ENCODE results near the gene ALDH1A1.
"Not testable (repeated sequence)": the region's sequence is repeated elsewhere in the genome, so short reads cannot be mapped to it uniquely, and the experiment has no call there.

Gene ALDH1A1

DNA sequence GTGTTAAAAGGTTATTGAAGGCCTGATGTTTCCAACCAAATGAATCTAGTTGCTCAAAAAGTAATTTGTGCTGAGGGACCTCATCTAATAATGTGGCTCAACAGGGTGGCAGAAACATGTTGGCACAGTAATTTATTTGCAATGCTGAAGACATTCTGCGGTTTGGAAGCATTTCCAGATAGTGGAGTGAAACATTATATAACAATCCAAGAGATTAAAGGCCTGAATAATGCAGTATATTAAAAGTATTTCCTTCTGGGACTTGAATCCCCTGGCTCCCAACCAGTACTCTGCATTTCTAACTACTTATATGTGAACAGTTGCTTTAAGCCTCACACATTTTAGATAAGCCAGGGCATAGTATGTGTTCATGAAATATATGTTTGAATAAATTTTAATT is 25.9 kb upstream of the ALDH1A1 start:
- no peak for DNase-seq

DNA sequence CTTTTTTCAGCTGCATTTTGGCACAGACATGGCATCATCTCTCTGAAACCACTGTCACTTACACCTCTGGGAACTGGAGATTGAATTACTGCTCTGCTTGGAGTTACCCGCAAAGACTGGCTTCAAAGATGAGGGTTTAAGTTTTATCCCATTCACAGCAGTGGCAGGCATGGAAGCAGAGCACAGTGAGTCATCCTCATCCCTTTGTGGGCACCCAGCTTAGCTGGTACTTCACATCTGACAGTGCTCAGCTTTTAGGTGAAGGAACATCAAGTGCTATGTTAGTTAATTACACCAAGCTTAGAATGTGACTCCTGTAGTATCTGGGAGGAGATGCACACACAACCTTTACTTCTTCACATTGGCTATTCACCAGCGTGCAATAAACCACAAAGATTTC is 24.8 kb upstream of the ALDH1A1 start:
- no peak for DNase-seq

DNA sequence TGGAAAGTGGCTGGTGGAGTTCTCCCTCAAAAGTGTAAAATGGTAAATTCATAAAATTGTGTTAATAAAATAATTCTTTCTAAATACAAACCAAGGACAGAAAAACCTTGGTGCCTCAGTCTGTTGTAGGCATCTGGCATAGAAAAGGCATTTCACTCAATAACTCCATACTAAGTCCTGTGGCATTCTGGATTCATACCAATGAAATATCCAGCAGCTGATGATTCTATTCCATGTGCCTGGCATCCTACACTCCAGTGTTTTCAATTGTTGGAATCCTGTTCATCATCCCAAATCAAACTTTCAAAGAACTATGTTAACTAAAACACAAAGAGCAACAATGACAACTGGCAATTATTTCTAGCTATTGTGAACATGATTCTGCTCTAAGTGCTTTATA is 21.6 kb upstream of the ALDH1A1 start:
- DNase-seq: no peak

DNA sequence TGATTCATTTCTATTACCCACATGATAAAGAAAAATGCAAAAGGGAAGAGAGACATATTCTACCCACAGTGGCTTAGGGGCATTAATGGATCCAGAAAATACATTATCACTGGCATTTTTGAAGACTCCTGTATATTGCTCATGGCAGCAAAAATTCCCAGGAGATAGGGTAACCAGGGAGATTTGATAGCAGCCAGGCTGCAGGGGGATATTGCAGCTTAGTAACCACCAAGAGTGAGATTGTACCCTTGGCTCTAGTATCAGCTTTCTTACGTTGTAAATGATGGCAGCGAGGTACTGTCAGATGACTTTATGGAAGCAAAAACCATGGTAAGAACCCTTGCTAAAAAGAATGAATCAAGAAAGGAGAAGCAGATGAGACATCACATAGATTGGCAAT is 19.8 kb upstream of the ALDH1A1 start:
- no peak for DNase-seq

DNA sequence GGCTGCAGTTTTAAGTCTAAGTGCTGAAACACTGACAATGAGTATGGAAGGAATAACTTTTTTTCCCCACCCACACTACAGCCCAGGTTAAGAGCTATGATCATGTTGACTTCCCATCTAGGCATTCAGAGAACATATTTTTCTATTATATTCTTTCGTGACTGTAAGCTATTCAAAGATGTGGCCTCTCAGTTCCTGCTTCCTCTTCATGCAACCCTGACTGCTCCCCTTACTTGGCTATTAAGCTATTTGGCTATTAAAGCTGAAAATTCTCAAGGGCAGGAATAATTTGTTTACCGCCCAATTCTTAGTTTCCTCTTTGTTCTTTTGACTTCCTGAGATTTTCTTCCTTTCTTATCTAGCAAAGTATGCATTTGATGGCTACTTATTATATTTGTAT is 18.6 kb upstream of the ALDH1A1 start:
- no peak for DNase-seq

DNA sequence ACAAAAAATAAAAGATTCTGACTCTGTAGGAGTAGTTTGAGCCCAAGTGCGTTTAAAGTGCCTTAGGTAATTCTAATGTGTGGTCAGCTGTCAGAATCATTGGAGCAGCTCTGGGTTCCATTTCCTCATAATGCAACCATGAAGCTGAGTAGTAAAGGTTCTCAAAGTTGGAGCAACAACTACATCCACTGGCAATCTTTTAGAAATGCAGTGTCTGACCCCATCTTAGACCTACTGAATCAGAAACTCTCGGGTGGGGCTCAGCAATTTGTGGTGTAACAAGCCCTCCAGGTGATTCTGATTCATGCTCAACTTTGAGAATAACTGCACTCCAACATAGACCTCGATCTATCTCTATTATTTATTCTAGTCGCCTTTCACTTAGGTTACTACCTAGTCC is 7.6 kb upstream of the ALDH1A1 start:
- no peak for DNase-seq

DNA sequence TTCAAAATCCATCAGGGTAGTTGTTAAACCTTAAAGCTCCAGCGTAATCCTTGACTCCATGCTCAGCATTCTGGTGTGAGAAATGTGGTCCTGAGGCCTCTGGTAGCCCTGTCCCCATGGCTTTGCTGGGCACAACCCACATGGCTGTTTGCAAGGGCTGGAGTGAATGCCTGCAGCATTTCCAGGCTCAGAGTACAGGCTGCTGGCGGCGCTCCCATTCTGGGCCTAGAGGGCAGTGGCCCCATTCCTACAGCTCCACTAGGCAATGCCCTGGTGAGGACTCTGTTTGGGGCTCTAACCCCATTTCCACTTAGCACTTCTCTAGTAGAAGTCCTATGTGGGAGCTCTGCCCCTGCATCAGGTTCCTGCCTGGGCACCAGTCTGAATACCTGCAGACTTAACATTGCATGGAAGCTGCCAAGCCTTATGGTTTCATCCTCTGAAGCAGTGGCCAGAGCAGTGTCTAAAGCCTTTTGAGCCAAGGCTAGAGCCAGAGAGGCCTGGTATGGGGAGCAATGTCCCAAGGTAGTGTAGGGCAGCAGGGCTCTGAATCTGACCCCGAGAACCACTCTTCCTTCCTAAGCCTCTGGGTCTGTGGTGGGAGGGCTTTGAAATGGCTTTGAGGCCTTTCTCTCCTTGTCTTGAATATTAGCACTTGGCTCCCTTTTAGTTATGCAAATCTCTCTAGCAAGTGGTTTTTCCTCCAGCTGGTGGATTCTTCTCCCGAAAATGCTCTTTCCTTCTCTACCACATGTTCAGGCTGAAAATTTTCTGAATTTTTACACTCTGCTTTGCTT is 5.8 kb upstream of the ALDH1A1 start:
- DNase-seq: no peak

DNA sequence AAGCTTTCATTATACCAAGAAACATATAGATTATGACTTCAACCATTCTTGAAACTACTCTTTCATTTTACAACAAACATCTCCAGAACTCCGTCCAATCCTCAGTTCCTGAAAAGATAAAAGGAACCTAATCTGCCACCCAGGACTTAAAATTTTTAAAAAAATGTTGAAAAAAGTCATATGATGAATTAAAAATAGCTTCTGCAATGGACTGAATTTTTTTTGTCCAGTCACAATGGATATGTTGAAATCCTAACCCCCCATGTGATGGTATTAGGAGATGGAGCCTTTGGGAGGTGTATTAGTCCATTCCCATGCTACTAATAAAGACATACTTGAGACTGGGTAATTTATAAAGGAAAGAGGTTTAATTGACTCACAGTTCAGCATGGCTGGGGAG is 2.7 kb upstream of the ALDH1A1 start:
- no peak for DNase-seq

DNA sequence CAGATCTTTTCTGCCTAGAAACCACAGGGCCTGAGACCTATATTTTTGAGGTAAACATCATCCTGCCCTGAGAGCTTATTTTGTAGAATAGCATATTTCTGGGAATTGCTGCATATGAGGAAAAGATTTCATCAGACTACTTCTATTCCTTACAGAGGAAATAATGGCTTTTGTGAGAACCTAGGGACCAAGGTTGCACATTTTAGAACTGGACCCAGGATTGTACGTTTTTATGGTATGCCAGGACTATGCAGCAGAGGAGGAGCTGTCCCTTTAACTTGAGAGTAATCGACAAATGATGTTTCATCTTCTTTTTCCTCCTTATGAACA is 2.2 kb upstream of the ALDH1A1 start:
- no peak for DNase-seq

DNA sequence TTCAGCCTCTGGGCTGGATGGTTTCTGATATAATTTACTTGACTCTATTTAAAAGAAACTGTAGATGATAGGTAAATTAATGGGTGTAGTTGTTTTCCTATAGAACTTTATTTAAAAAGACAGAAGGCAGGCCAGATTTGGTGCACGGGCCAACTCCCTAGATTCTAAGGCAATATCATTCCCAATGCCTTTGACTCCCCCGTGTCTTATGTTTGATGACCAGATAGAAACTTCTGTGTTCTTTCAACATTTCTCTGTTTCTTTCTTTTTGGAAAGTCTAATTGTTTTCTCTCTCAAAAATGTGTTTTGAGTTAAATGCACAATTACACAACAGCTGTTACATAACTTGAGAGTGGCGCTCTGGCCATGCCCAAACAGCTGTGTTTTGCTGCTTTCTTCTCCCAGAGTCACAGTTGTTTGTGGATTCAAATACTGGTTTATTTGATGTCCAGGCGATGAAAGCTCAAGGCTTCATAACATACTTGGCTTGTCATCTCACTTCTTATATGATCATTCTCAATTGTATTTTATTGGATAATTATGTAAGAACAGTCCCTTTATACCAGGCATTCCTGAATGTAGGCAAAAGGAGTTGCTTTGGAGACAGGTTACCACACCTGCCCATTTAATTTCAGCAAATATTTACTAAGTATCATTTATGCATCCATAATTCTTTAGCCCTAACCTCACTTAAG is 1.7 kb upstream of the ALDH1A1 start:
- DNase-seq: no peak

DNA sequence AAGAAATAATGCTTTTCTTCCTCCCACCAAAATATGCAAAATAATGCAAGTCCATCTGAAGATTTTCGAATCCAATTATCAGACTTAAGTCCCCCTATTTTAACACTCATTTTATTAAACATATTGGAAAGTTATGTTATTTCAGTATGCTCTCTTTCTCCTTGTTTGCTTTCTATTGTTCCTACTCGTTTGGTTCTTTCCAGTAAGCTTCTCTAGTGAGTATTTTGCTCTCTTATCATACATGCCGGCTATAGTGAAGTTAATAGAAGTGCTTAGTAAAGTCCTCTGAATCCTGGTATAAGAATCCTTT is 517 bp downstream of the ALDH1A1 start:
- DNase-seq: no peak

DNA sequence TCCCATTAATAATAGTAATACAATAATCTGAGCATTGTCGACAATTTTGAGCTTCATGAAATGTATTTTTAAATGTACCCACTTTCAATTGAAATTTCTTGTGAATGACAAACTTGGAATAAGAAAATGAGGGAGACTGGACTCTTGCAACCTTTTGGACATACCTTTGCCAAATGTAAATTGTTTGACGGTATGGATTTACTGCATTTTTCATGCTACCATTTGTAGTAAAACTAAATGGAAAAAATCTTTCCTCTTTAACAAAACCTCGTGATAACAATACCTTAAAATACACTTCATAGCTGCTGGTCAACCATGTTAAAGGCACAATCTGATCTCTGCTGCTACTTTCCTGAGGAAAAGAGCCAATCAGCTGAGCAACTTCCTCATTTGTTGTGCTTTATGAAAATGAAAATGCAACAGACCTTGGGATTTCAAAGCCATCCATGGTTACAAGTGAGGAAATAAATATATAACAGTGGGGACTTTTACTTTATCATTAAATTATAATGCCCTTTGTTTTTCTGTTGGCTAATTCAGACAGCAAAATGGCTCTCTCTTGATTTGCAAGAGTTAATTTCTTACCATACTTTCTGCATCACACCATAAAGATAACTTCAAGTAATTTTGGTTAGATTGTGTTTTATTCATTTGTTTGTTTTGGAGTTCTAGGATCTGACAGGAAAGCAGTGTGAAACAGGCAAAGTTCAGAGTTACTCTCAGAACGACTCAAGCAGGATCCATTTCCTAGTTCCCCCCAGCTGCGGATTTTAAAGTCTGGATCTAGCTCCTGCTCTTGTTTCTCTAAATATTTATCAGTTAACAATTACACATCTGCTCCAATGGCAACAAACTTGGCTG is 1.1 kb downstream of the ALDH1A1 start:
- DNase-seq: no peak

DNA sequence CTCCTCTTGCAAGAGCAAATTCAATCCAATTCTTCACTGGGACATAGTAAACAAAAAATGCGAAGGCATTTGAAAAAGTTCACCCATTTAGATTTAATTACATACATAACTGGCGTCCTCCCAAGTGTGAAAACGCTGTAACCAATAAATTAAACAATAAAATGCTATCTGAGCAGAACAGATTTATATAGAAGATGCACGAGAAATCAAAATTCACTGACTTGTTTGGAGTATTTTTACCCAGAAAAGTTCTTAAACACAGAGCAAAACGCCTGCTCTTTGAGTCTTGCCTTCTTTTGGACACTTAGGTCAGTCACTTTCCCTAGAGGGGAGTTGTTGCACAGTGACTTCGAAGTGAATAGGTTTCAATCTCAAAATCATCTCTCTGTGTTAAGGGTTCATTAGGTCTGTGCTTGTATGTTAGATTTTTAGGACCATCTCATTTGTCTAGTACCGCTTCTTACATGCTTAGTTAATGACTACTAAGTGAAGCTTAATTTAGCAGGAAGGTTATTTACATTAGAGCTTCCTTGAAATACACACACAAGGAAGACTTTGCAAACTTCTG is 1.9 kb downstream of the ALDH1A1 start:
- no peak for DNase-seq

DNA sequence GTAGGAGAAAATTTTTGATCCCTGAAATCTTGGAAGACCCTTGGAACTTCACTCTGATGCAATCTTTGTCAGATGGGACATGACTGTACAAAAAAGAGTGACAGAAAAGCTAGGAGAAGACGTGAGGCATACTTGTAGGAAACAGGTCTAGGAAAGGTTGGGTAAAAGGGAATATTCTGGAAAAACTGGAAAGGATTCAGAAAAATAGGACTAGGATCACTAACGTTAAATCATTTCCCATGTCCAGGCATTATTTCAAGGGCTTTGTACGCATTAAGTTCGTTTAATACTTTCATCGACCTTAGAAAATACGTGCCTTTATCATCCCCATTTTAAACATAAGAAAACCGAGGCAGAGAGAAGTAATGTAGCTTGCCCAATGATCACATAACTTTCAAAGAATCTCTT is 2.9 kb downstream of the ALDH1A1 start:
- DNase-seq: no peak

DNA sequence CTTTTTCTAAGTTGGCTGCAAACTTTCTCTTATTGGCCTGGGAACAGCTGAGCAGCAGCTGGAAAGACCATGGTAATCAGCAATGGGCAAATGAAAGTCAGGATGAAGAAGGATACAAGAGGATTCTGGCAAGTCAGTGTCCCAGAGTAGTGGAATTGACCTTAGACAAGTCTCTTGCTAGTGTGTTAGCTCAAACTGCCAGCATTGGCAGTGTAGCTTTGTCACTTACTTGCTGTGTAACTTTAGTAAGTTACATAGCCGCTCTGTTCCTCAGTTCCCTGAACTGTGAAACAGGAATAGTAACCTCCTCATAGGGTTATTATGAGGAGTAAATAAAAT is 3.6 kb downstream of the ALDH1A1 start:
- no peak for DNase-seq

DNA sequence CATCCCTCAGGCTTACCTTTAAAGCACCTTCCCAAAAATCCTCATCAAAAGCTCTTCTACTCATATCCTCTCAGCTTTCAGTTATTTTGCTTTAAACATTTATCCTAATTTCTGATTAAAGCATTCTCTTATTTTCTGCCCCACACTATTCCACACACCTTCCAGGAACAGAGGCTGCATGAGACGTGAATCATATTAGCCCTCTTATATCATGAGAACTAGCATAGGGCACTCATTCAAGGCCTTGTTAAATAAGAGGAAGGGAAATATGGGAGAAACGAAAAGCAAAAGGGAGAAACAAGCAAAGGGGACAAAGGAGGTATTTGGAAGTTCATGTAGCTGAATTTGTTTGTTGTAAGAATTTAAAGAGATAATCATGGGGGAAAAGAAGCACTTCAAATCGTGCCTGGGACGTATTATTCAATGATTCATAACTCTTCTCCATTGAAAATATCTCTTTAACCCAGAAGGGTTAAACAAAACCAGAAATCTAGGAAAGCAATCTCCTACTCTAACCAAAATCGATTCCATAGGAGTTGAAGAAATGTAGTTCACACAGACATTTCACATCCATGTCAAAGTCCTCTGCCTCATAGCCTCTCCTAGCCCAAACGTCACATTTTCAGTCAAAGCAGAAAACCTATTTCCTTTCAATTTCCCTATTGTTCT is 4.1 kb downstream of the ALDH1A1 start:
- no peak for DNase-seq

DNA sequence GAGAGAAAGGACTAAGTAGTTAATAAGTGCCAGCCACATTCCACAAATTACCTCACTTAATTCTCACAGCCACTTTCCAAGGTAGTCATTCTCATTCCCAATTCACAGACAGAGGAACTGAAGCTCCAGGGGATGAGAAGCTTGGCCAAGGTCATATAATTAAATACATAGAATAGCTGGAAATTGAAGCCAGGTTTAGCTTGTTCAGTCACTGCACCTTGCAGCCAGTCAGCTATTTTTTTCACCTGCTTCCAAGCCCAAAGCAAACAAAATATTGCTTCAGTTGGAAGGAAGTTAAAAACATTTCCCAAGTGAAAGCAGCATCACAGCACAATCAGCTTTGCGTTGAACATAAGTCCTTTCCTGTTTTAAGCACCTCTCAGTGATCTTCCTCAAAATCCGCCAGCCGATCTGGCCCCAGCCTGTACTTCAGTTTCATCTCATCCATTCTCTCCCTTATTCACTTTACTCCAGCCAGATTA is 4.8 kb downstream of the ALDH1A1 start:
- no peak for DNase-seq

DNA sequence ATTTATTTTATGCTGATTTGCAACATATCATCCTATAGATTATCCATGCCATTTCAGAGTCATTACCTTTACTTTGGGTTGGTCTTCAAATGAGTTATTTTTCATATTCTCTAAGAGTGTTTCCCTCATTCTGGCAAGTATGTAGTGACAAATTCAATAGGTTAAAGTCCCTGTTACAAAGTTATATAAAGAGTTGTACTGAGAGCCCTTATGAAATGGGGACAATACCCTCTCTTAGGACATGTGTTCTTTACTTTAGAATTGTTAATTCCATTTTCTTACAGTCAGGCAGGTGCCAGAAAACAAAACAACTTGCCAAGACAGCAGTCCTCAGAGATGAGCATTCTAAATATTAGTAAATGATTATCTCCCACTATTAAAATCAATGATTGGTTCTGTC is 6.0 kb downstream of the ALDH1A1 start:
- DNase-seq: no peak

DNA sequence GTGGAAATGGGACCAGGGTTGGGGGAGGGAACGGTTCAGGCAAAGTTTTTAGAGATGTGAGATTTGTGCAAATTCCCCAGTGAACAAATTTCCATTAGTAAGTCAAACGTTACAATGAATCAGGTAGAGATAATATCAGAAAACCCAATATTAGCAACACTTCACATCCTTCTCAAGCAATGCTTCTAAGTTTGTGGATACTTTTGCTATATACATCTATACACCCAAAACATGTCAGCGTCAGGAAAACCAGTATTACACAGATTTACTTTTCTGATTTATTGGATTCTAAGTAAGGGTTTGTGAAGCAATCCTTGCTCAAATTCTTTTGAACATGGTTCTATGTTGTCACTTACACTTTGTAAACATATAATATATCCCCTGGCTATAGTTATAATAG is 6.5 kb downstream of the ALDH1A1 start:
- DNase-seq: no peak

DNA sequence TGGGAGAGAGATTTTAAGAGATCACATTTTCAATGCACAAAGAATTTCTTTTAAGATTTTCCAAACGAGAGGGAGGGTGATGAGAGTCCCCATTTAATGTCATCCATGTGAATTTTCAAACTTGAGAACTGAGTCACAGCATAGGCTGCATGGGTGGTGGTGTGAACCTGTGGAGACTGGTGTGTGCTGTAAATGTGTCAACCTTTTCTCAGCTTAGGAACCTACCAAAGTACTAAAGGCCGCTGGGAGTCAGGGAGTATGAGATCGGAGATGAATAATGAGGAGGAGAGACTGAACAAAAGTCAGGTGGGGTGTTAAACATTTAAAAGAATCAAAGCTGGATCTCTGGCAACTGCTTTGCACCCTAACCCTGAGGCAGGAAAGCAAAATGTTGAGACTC is 7.5 kb downstream of the ALDH1A1 start:
- DNase-seq: no peak

DNA sequence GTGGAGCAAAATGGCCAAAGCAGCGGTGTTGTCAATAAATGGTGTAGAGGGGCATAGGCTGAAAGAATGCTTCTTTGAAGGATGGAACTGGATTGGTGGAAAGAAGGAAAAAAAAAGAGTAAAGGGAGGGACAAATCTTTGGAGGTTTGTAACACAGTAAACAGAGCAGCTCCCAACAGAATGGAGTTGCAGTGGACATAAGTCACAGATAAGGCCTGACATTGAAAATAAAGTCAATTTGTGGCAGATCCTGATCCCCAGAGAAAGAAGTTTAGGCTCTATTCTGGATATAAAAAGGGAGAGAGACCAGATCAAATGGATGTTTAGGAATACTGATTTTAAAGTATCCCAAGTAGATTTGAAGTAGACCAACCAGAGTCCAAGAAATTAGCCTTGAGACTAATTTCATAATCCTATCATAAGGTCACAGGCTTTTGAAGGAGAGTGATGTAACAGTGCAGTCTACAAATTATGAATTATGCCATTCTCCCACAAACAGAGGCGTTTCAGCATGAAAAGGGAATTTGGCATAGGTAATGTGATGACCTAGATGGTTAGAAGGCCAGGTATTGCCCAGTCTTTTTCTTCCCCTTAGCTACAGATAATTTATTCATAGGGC is 8.9 kb downstream of the ALDH1A1 start:
- DNase-seq: no peak

DNA sequence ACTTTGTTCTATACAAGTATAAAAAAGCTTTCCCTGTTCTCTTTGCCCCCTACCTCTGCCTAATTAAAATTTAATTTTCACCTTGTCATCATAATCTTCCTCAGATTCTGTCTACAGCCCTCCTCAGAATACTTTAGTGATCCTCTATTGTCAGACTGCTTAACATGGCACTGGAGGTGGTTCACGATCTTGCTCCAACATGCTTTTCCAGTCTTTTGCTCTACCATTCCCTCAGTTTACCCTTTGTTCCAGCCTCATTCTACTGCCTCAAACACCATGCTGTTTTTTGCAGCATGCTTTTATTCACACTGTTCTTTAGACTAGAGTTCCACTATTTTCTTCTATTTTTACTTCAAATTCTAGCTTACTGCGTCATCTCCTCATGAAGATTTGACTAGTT is 10.4 kb downstream of the ALDH1A1 start:
- no peak for DNase-seq

DNA sequence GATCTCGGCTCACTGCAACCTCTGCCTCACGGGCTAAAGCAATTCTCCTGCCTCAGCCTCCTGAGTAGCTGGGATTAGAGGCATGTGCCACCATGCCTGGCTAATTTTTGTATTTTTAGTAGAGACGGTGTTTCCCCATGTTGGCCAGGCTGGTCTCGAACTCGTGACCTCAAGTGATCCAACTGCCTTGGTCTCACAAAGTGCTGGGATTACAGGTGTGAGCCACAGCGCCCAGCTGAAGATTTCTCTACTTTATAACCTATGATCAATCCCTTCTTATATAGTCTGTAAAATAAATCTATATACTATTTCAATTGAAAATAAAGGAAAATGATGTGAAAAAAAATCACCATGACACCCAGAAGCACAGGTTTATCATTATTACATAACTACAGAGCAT is 13.3 kb downstream of the ALDH1A1 start:
- not testable (repeated sequence) for DNase-seq

Measured in activated CD4-positive, alpha-beta T cell treated with anti-CD3 and anti-CD28 coated beads, Interleukin-2, amount 50 U/mL, for 4 hours (primary cell).